Stimulated activated CD4-positive, alpha-beta T cell treated with anti-CD3 and anti-CD28 coated beads, Interleukin-4, amount 100 ng/mL, for 24 hours (primary cell): ENCODE measurements around the gene PRLR.
A peak's percentile ranks its signal among the peaks of the same experiment; 100 is the strongest.
"Not testable (repeated sequence)": the region's sequence is repeated elsewhere in the genome, so short reads cannot be mapped to it uniquely, and the experiment has no call there.

Experiments used
- DNase-seq: peaks from one replicate; pipeline ENCODE4 v3.0.0-alpha.2; 2020

PRLR gene

DNA sequence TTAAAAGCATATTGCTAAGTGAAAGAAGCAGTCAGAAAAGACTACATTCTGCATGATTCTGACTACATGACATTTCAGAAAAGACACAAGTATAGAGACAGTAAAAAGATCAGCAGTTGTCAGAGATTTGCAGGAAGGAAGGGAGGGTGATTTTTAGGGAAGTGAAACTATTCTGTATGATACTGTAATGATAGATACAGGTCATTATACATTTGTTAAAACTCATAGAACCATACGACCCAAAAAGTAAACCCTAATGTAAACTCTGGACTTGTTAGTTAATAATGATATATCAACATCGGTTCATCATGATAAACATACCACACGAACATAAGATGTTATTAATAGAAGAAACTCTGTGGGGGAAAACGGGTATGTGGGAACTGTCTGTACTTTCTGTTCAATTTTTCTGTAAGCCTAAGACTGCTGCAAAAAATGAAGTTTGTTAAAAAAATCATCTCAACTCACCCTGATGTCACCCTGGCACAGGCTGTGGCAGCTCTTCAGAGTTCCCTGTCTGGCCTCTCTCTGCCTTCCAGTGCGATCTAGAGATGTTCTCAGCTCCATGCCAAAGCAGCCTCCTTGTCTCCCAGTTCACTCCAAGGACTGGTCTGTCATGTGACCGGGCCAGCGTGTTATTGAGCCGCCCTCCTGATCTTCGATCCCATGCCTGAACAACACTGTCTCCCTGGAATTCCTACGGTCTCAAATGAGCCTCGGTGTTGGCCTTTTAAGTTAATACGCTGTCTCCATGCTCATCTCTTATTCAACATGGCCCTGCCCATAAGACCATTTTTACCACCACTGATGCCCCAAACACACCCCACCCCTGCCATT, 35.4 kb downstream of the PRLR start:
- DNase-seq = no peak

DNA sequence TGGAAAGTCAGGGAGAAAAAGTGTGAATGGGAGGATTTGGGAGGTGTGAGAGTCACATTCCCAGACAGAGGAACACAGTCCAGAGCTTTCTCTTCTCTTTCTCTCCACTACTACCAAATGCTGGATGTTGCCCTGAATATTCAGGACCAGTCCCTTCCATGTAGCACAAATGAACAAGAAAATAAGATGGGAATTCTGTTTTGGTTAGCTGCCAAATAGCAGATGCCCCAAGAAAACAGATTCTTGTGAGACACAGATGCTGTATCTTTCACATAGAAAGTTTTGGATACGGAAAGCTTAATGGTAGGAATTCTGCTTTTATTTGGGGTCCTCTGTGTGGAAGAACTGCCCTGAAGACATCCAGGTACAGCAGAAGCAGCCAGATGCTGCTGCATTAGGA, 37.8 kb downstream of the PRLR start:
- no peak for DNase-seq

DNA sequence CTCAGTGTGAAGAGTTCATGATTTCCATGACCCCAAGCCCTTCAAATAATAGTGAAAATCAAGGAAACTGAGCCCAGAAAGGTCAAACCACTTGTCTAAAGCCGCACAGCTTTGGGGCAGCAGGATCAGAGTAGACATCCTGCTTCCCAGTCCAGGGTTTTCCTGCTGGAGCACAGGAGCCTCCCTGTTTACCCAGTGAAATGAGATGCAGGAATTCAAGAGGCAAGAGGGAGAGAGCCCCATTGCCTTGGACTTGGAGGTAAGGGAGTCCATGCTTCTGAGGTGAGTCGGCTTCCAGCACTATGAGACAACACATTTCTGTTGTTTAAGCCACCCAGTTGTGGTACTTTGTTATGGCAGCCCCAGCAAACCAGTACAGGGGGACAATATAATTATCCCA, 40.5 kb downstream of the PRLR start:
- DNase-seq = not testable (repeated sequence)

DNA sequence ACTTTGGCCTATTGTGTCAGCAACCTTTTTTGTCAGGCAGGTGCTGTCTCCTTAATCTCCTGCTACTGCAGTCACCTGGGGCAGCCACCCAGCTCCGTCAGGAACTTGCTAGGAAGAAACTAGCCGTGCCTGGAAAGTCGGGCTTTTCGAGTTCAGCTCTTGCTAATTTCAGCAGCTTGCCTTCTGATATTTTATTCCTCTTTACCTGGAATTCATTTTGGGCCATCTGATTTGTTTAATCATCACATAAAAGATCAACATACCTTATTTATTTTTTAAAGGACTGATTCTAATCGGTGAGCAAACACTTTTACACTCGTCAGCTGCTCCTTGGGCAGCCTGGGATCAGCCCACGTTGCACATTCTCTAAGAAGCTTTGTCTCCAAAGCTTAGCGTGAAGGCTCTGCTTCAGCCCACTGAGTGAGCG, 42.2 kb downstream of the PRLR start:
- DNase-seq = no peak

DNA sequence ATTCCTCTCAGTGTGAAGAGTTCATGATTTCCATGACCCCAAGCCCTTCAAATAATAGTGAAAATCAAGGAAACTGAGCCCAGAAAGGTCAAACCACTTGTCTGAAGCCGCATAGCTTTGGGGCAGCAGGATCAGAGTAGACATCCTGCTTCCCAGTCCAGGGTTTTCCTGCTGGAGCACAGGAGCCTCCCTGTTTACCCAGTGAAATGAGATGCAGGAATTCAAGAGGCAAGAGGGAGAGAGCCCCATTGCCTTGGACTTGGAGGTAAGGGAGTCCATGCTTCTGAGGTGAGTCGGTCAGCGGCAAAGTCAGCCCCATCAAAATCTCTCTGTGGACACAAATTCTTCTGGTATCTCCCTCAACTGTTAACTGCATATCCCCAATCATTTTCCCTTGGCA, 42.7 kb downstream of the PRLR start:
- not testable (repeated sequence) for DNase-seq

DNA sequence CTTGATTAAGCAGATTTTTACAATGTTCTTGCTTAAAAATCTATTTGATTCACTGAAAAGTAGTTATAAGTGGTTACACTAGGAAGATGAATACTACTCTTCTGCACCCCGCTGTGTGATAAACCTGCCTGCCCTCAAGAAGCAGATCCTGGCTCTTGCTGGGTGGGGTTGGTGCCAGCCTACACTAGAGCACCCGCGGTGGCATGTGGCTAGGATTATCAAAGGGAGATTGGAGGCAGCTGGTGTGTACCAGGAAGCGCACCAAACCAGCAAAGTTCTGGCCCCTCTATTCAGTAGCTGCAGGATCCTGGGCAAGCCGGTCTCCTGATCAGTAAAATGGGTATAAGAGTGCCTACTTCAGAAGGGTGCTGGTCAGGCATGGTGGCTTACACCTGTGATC, 43.5 kb downstream of the PRLR start:
- no peak for DNase-seq

DNA sequence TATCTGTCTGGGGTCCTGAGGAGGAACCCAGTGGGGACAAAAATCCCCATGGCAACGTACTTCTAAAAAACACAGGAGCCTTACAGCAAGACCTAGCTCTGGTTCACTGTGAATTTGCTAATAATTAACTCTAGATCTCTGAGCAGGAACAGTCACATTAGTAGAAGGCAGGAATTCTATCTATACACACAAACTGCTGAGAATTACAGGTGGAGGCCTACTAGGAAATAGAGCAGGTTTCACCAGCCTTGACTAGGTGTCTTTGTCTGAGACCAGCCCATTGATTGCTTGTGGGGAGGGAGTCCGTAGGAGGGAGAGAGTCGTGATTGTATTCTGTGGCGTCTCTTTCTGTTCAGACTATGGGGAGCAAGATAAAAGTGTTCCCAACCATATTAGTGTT, 44.8 kb downstream of the PRLR start:
- DNase-seq = no peak

DNA sequence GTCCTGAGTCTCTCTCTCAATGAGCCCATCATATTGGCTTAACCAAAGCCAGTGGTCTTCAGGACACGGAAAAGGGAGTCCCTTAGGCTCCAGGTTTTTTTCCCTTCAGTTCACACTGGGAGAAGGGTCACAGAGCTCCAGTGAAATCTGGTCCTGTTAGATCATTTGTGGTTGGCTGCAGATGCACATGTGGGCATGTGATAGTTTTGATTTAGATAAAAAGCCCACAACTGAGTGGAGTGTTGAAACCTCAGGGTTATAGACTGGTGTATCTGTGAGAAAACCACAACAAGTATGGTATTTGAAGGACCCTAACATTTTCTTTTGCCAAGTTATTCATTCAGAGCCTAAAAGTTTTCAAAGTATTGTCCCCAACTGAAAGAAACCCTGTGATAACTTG, 46.7 kb downstream of the PRLR start:
- DNase-seq = no peak

DNA sequence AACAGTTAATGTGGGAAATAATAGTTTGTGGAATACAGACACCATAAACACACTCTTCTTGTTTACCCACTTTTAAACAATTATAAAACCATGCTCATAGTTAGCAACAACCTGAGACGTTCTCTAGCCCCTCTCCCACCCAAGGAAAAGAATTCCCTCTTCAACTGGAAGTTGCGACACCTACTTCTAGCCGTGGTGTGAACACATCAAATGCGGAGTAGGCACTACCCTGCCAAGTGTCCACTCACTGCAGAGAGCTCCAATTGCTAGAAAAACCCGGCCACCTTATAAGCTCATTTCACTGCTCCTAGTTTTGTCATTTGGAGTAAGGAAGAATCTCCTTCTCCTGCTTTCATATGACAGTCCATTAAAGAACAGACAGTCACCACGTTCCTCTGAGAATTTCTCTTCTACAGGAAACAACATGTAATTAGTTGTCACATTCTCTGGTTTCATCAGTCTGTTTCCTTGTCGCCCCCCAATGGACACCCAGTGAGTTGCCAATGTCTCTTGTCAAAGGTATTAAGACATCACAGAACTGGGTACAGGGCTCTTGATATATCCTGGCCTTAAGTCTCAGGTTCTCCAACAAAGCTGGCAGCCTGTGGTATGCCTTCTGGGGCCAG, 47.3 kb downstream of the PRLR start:
- DNase-seq = peak; percentile 18

DNA sequence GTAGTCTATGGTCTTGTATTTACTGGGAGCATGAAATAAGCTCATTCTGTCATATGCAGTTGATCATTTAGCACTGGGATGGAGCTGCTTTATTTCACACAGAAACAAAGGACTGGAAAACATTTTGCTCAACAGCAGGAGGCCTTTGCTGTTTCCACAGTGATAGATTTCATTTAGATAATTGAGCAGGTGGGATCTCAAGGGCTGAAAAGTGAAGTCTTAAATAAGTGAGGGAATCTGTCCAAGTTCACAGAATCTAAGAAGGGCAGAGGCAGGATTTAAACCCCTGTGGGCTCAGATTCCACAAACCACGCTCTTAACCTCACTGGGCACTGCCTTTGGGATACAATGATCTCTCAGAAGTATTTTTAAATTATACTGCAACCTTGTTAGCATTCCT, 47.8 kb downstream of the PRLR start:
- DNase-seq = no peak

DNA sequence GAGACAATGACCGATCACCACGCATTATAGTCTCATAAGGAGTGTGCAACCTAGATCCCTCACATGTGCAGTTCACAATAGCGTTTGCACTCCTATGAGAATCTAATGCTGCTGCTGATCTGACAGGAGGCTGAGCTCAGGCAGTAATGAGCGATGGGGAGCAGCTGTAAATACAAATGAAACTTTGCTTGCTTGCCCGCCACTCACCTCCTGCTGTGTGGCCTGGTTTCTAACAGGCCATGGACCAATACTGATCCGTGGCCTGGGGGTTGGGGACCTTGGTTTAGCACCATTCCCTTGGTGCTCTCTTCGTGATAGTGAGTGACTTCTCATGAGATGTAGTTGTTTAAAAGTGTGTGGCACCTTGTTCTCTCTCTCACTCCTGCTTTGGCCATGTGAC, 50.2 kb downstream of the PRLR start:
- no peak for DNase-seq

DNA sequence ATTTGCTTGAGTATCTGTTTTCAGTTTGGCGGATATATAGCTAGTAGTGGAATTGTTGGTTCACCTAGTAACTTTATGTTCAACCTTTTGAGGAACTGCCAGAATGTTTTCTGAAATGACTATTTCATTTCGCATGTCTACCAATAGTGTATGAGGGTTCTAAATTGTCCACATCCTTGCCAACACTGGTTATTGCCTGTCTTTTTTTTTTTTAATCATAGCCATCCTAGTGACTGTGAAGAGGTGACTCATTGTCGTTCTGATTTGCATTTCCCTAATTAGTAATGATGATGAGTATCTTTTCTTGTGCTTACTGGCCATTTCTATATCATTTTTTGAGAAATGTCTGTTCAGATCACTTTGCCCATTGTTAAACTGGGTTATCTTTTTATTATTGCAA, 52.5 kb downstream of the PRLR start:
- no peak for DNase-seq

DNA sequence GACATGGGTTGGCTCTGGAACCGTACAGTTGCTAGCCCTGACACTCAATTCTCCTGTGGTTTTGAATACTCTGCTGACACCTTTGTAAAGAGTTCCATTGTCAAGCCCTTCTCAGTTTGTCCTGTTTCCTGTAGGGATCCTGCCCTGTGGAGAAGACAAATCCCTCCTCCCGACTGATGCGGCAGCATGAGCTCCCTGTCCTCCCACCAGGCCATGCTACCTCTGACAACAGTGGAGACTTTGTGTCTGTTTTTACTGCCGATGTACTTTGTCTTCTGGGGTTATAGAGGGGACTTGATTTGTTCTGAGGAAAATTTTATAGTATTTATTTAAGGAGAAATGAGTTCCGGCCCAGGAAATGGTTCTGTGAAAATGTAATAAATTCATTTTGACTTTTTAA, 57.8 kb downstream of the PRLR start:
- no peak for DNase-seq

DNA sequence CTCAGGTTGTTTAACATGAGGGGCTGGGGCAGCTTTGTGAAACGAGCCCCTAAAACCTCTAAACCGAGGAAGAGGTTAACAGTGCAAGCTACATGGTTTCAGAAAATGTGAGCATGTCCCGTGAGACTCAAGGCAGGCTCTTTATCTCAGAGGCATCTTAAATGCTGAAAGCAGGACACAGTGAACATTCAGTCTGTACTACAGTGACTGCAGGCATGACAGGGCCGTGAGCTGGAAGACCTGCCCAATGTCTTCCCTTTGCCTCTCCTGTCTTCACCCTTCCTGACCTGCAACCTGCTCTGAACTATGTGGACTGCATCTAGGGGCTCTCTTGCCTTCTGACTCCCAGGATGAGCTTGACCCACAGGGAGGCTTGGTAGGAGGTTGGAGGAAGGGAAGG, 58.3 kb downstream of the PRLR start:
- DNase-seq = no peak

DNA sequence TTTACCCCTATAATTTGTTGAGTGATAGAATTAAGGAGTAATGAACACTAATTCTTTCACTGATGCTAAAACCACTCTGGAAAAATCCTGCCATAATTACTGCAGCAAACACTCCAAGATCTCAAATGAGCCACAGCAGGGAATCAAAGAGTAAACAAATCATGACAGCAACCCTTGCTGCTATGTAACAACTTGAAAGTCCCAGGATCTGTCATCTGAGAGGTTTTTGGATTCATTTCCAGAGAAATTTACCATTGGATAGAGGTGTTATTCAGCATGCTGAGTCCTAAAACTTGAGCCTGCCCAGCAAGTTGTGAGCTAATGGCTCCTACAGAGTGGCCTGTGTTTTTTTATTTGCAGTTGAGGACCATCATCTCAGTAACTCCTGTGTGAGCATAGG, 59.2 kb downstream of the PRLR start:
- DNase-seq = no peak

DNA sequence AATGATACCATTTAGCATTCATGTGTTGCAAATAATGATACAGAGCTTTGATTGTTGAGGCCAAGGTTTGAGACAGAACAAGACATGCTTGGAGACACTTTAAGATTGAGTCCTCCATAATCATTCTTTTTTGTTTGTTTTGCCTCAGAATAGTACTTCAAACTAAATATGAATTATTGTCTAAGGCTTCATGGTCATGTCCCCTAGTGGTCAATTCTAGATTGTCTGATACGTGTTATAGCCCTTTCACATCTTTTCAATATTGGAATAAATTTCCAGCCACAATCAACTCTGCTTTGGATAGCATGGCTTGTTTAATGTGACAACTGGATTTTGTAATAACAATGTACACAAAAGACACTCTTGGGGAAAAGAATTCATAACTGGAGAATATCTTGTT, 64.2 kb downstream of the PRLR start:
- no peak for DNase-seq

DNA sequence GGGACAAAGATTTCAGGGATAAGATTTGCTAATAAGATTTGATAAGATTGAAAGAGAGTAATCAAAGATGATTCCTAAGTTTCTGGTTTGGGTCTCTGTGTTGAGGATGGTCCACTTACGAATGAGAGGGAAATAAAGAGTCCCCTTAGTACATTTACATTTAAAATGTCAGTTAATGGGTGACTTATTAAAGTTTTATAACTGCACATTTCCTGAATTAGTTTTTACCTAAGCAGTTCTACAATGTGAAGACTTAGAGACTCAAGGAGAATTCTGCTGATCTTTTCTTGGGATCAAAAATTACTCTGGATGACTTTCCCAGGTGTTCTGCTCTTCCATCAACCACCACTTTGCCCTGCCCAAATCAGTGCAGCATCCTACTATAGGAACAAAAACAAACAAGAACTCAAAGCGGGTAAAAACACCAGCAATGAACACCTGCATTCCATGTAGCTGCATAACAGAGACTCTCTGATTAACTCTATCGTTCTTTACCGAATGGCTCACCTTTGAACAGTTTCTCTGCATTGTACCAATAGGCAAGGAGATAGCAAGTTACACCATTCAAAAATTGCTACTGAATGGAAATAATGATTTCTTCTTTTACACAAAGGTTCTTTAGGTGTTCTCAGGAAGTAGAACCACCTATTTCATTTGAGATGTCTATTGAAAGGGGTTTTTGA, 65.3 kb downstream of the PRLR start:
- no peak for DNase-seq

DNA sequence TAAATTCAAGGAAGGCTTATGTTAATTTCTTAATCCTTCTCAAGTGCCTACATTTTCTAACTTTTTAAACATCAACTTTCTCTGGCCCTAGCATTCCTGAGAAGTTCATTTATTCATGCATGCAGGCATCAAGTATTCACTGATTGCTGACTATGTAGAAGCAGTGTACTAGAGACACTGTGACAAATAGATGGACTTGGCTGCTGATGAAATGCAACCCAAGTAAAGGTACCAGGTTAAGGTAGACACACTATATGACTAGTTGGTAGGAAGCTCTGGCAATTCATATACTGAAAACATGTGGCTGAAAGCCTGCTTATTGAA, 66.6 kb downstream of the PRLR start:
- DNase-seq = no peak

DNA sequence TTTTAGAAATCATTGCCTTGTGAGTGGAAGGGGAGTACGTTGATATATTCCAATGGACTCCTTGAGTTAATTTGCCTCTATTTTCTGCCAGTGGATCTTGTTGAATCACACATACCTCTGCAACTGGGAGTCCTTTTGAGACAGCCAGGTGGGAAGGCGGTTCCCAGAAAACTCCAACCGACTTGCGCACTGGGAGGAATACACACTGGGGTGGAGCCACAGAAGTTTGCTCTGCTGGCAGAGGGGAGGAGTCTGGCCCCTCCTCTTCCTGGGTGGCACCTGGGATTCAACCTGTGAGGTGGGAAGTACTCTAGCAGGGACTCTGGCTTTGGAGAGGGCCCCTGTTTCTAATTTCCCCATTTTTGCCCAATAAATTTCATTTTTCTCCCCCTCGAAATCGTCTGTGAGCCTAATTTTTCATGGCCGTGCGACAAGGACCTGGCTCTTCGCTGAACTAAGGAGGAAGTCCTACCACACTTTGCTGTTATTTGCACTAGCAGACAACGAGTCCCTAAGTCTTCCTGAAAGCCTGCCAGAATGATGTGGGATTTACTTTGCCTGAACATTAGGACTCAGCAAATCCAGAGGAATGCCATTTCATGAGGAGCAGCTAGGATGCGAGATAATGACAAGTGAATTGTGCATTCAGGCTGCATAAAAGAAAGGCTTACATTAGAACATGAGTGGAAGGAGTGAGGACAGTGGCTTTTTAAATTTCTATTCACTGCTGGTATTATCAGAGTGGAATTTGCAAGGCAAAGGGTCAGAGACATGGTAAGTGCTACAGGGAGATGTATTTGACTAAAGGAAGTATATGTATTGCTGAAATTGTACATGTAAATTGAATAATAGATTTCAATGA, 67.2 kb downstream of the PRLR start:
- no peak for DNase-seq

DNA sequence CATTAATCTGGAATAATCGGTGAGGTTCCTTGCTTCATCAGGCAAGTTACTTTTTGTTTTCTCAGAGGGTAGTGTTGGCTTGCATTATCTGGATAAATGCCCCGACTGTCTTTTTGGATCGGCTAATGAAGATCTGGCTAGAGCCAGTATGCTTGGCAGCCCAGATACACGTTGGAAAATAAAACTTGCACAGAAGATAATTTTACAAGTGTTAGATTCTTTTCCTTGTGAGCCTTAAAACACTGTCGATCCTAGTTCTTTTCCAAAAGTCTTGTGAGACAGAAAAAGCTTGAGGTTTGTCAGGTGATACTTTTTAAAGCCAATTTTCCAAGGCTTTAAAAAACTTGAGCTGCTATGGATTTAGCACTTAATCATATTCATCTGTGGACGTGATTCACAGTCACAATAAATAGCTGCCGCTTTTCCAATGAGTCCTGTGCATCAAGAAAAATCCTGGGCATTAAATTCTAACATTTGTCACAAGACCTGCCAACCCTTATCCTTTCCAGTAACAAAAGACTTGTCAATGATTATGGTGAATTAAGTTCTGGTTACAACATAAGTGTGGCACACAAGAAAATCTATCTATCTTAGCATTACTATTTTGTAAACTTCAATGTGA, 68.5 kb downstream of the PRLR start:
- no peak for DNase-seq

DNA sequence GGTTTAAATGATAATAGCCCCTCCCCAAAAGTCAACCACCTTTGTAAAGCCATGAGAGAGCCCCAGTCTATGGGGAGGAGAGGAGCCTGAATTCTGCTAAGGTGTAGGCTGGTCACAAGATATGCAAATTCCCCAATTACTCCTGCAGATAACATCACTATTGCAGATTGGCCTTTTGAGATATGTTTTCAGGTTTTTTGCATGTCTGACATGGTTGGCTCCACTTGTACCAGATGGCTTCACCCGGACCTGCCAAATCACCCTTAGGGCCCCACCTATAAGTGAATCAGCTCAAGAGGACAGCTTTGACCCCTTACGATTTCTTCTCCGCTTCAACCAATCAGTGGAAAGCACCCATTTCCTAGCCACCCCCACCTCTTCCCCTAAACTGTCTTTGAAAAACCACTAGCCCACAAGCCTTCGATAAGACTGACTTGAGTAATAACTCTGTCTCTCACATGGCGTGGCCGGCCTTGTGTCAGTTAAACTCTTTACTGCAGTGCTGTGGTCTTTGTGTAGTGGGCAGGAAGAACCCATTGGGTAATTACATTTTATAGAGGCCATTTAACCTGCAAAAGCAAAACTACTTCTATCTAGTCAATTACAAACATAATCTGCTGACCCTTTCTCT, 69.7 kb downstream of the PRLR start:
- no peak for DNase-seq

DNA sequence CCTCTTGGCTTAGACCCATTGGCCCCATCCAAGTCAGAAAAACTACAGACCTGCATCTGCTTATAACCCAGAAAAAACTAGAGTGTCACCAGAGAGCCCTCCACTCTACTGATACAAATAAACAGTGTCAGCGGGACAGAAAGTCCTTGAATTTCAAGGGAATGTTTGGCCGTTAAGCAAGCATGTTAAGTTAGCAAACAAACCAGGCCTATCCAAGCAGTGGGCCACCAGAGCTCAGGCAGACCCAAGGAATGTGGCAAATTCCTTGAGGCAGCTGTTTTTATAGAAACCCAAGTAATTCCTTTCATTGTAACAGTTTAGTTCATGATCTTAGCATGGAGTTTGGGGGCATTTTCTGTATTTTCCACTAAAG, 70.9 kb downstream of the PRLR start:
- DNase-seq = no peak
